ENCODE measurements around the gene C1QB. TPM values are rescaled to one million over a fixed set of nuclear protein-coding genes. Genes with fewer than 3 reads are reported as not detected.

C1QB gene
- total RNA-seq, 1 donor from 2014 or later = 96.2 TPM

GRCh38 chr1:22688466-22688865, 35.4 kb downstream of the C1QB start:
- H3K9me3 ChIP-seq (replicated peaks) = no peaks in the 10 kb centered on the region
- no peak overlapping the region for H3K27ac ChIP-seq (replicated peaks)
- peaks cover 74% of the 10 kb centered on the region for H3K27me3 ChIP-seq (ENCODE audit: low read depth)
- no peaks in the 10 kb centered on the region for H3K4me1 ChIP-seq
- no peak for DNase-seq
- H3K36me3 ChIP-seq = no peaks in the 10 kb centered on the region
- intact Hi-C loops (cut with micrococcal nuclease) = no loop called here
- no peak overlapping the region for H3K4me3 ChIP-seq
- TF ChIP-seq CTCF (IDR thresholded peaks at IDR 0.05; ENCODE audit: borderline replicate concordance) = no peak

GRCh38 chr1:22689505-22689904, 36.5 kb downstream of the C1QB start:
- H3K36me3 ChIP-seq = no peaks in the 10 kb centered on the region
- no peaks in the 10 kb centered on the region for H3K9me3 ChIP-seq (replicated peaks)
- peaks cover 69% of the 10 kb centered on the region for H3K27me3 ChIP-seq (ENCODE audit: low read depth)
- DNase-seq = no peak
- intact Hi-C loops (cut with micrococcal nuclease) = no loop called here
- H3K4me3 ChIP-seq = no peak overlapping the region
- no peak overlapping the region for H3K27ac ChIP-seq (replicated peaks)
- no peaks in the 10 kb centered on the region for H3K4me1 ChIP-seq
- TF ChIP-seq CTCF (IDR thresholded peaks at IDR 0.05; ENCODE audit: borderline replicate concordance) = no peak

- peaks cover 67% of the 10 kb centered on the region for H3K27me3 ChIP-seq (ENCODE audit: low read depth)
- intact Hi-C loops (cut with micrococcal nuclease) = no loop called here
- H3K4me1 ChIP-seq = no peaks in the 10 kb centered on the region
- no peak overlapping the region for H3K27ac ChIP-seq (replicated peaks)
- no peak overlapping the region for H3K4me3 ChIP-seq
- no peak for DNase-seq
- H3K9me3 ChIP-seq (replicated peaks) = no peaks in the 10 kb centered on the region
- no peaks in the 10 kb centered on the region for H3K36me3 ChIP-seq
- no peak for TF ChIP-seq CTCF (IDR thresholded peaks at IDR 0.05; ENCODE audit: borderline replicate concordance)
Measured at GRCh38 chr1:22691031-22691753, 38.2 kb downstream of the C1QB start.

- intact Hi-C loops (cut with micrococcal nuclease) = no loop called here
Measured at GRCh38 chr1:22694172-22694571, 41.1 kb downstream of the C1QB start.

GRCh38 chr1:22696610-22697009, 43.6 kb downstream of the C1QB start:
- H3K4me3 ChIP-seq = no peak overlapping the region
- H3K4me1 ChIP-seq = no peaks in the 10 kb centered on the region
- no peak for DNase-seq
- H3K36me3 ChIP-seq = no peaks in the 10 kb centered on the region
- peaks cover 30% of the 10 kb centered on the region for H3K27me3 ChIP-seq (ENCODE audit: low read depth)
- intact Hi-C loops (cut with micrococcal nuclease) = no loop called here
- no peak for TF ChIP-seq CTCF (IDR thresholded peaks at IDR 0.05; ENCODE audit: borderline replicate concordance)
- H3K9me3 ChIP-seq (replicated peaks) = no peaks in the 10 kb centered on the region
- H3K27ac ChIP-seq (replicated peaks) = no peak overlapping the region

More at GRCh38 chr1:22694172-22694571, 41.1 kb downstream of the C1QB start:
- no peak for DNase-seq
- H3K9me3 ChIP-seq (replicated peaks) = no peaks in the 10 kb centered on the region
- TF ChIP-seq CTCF (IDR thresholded peaks at IDR 0.05; ENCODE audit: borderline replicate concordance) = no peak
- H3K27ac ChIP-seq (replicated peaks) = no peak overlapping the region
- H3K27me3 ChIP-seq (ENCODE audit: low read depth) = peaks cover 44% of the 10 kb centered on the region
- H3K4me3 ChIP-seq = no peak overlapping the region
- no peaks in the 10 kb centered on the region for H3K4me1 ChIP-seq
- H3K36me3 ChIP-seq = no peaks in the 10 kb centered on the region
